GM18511 (cell line): ENCODE results near the gene PPP1R12A.
"Not testable (repeated sequence)": the region's sequence is repeated elsewhere in the genome, so short reads cannot be mapped to it uniquely, and the experiment has no call there.

Experiments
- ATAC-seq: cut with Tn5 transposase; IDR thresholded peaks from one replicate; pipeline ENCODE4 v1.9.1; 2021; ENCODE audit warnings: mild to moderate bottlenecking, moderate library complexity; ENCODE audit not compliant: unreplicated experiment

The PPP1R12A gene

GRCh38 chr12:79843978-79844377 lies 90.9 kb downstream of the PPP1R12A start:
- no peak for ATAC-seq

- no peak for ATAC-seq
These were observed 92.3 kb downstream of the PPP1R12A start for GRCh38 chr12:79842630-79843029.

- no peak for ATAC-seq
These were observed 93.0 kb downstream of the PPP1R12A start for GRCh38 chr12:79841878-79842265.

- ATAC-seq = no peak
These were observed 93.5 kb downstream of the PPP1R12A start for GRCh38 chr12:79841248-79841877.

- ATAC-seq = no peak
These were observed 96.5 kb downstream of the PPP1R12A start for GRCh38 chr12:79838359-79838758.

GRCh38 chr12:79837575-79837974 lies 97.3 kb downstream of the PPP1R12A start:
- no peak for ATAC-seq

- ATAC-seq = no peak
These were observed 99.5 kb downstream of the PPP1R12A start for GRCh38 chr12:79835377-79835843.

GRCh38 chr12:79834712-79835376 lies 100.1 kb downstream of the PPP1R12A start:
- ATAC-seq = no peak

GRCh38 chr12:79830440-79830839 lies 104.5 kb downstream of the PPP1R12A start:
- ATAC-seq = no peak

GRCh38 chr12:79828924-79829323 lies 106.0 kb downstream of the PPP1R12A start:
- ATAC-seq = no peak

GRCh38 chr12:79827484-79827883 lies 107.4 kb downstream of the PPP1R12A start:
- no peak for ATAC-seq

GRCh38 chr12:79826267-79827128 lies 108.4 kb downstream of the PPP1R12A start:
- no peak for ATAC-seq

- no peak for ATAC-seq
These were observed 112.4 kb downstream of the PPP1R12A start for GRCh38 chr12:79822475-79822874.

GRCh38 chr12:79818856-79819255 lies 116.0 kb downstream of the PPP1R12A start:
- no peak for ATAC-seq

GRCh38 chr12:79784366-79785065 lies 150.4 kb downstream of the PPP1R12A start:
- ATAC-seq = not testable (repeated sequence)

GRCh38 chr12:79782172-79782900 lies 152.6 kb downstream of the PPP1R12A start:
- ATAC-seq = no peak

- no peak for ATAC-seq
These were observed 156.0 kb downstream of the PPP1R12A start for GRCh38 chr12:79778802-79779448.

GRCh38 chr12:79776111-79776510 lies 158.8 kb downstream of the PPP1R12A start:
- ATAC-seq = no peak

GRCh38 chr12:79775355-79776027 lies 159.4 kb downstream of the PPP1R12A start:
- no peak for ATAC-seq
